Common myeloid progenitor, CD34-positive (primary cell): ENCODE results near the gene CYP2A7.
"Not testable (repeated sequence)": the region's sequence is repeated elsewhere in the genome, so short reads cannot be mapped to it uniquely, and the experiment has no call there.

Experiments used
- CTCF ChIA-PET: fragments of 350-600 bp; sonication (Branson Sonifier 250); formaldehyde crosslinking; loops from one replicate; lab custom pipeline; 2021; ENCODE audit warnings: antibody characterized with exemption; lab: Charles Lee
- POLR2A ChIA-PET: fragments of 350-600 bp; sonication (Branson Sonifier 250); formaldehyde crosslinking; loops from one replicate; lab custom pipeline; 2021; ENCODE audit warnings: antibody characterized with exemption; lab: Charles Lee
- DNase-seq, 3 donors: peaks; one replicate each; pipeline versions ENCODE4 v3.0.0 to v3.0.0-alpha.2; 2013
- H3K27ac ChIP-seq, 2 experiments: 1 replicate in 1 of 2; 2 replicates in 1 of 2; pipeline ENCODE4 v1.7.0; 2013; ENCODE audit warnings: inconsistent platforms in 2 of 2, low read length in 2 of 2, mild to moderate bottlenecking in 2 of 2, low read depth in 1 of 2, moderate library complexity in 1 of 2; ENCODE audit not compliant: severe bottlenecking in 2 of 2, insufficient read depth in 1 of 2, poor library complexity in 1 of 2
- H3K27me3 ChIP-seq, 5 experiments: replicated peaks in 2 of 5; 1 replicate in 3 of 5; 2 replicates in 2 of 5; pipeline versions ENCODE4 v1.6.1 to v1.7.0; 2013; ENCODE audit warnings: low read length in 4 of 5, mild to moderate bottlenecking in 2 of 5, moderate library complexity in 2 of 5, inconsistent platforms in 1 of 5; ENCODE audit not compliant: insufficient read depth in 5 of 5, control insufficient read depth in 4 of 5
- H3K36me3 ChIP-seq, 4 experiments: 1 replicate in 2 of 4; 2 replicates in 2 of 4; pipeline versions ENCODE4 v1.6.1 to v1.7.0; 2013; ENCODE audit warnings: low read length in 3 of 4, control low read depth in 1 of 4, mild to moderate bottlenecking in 1 of 4; ENCODE audit not compliant: control insufficient read depth in 4 of 4, insufficient read depth in 4 of 4
- H3K4me1 ChIP-seq, 4 experiments: 1 replicate in 3 of 4; 2 replicates in 1 of 4; pipeline versions ENCODE4 v1.6.1 to v1.7.1; 2013; ENCODE audit warnings: low read length in 3 of 4, mild to moderate bottlenecking in 3 of 4, control low read depth in 1 of 4, inconsistent platforms in 1 of 4, moderate library complexity in 1 of 4; ENCODE audit not compliant: control insufficient read depth in 4 of 4, insufficient read depth in 4 of 4; ENCODE audit errors: control extremely low read depth in 1 of 4
- H3K4me3 ChIP-seq, 7 experiments: 1 replicate in 4 of 7; 2 replicates in 3 of 7; pipeline versions ENCODE4 v1.5.1 to v1.7.0; 2013; ENCODE audit warnings: mild to moderate bottlenecking in 7 of 7, low read length in 6 of 7, moderate library complexity in 6 of 7, inconsistent platforms in 2 of 7, low read depth in 2 of 7, control low read depth in 1 of 7; ENCODE audit not compliant: insufficient read depth in 4 of 7, control insufficient read depth in 1 of 7; ENCODE audit errors: extremely low read depth in 1 of 7
- H3K9me3 ChIP-seq, 5 experiments: 1 replicate in 4 of 5; 2 replicates in 1 of 5; pipeline versions ENCODE4 v1.6.1 to v1.7.1; 2013; ENCODE audit warnings: low read length in 4 of 5, mild to moderate bottlenecking in 2 of 5, inconsistent platforms in 1 of 5, low read depth in 1 of 5, moderate library complexity in 1 of 5; ENCODE audit not compliant: control insufficient read depth in 4 of 5, insufficient read depth in 2 of 5; ENCODE audit errors: control extremely low read depth in 1 of 5
- WGBS: methylation state at CpG from one replicate; pipeline ENCODE4 v1.1.5; 2013; ENCODE audit not compliant: insufficient coverage; 5-methylcytosine and 5-hydroxymethylcytosine counted together

Gene CYP2A7

DNA sequence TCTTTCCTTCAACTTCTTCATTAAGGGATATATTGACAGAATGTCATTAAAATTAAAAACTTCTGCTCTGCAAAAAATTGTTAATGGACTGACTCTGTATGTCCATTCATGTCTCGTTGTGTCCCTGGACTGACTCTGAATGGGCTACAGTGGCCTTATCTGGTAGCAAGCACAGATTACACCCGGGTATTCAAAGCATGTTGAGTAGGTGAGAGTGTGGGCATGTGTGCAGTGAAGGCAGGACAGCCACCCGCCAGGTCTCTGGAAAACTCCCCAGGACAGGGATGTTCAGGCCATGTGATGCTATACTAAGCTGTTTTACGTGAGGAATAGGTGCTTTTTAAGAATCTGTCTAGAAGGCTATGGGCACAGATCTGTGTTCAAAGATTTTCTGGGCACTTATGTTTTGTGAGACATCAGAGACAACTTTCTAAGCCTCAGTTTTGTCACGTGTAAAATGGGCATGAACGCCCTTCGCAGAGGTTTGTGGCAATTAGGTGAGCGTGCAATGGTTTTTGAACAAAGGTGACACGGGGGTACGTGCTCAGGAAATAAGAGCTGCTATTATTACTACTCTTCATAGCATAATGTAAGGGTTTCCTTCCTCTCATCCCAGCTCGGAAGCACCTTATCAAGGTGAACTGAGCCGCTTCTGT is 38.9 kb downstream of the CYP2A7 start:
- H3K4me1 ChIP-seq, H3K9me3 ChIP-seq, DNase-seq, H3K27me3 ChIP-seq, H3K36me3 ChIP-seq, CTCF ChIA-PET, POLR2A ChIA-PET: not testable (repeated sequence)
- Histone ChIP-seq H3K4me3 (peak overlapping the region in 6 of 7 experiments; percentile 7 to 64 (median 37)), H3K27ac (peak overlapping the region in 1 of 2 experiments; percentile 6)
- WGBS, result 10% methylated on average over 4 of the region's 12 CpGs

DNA sequence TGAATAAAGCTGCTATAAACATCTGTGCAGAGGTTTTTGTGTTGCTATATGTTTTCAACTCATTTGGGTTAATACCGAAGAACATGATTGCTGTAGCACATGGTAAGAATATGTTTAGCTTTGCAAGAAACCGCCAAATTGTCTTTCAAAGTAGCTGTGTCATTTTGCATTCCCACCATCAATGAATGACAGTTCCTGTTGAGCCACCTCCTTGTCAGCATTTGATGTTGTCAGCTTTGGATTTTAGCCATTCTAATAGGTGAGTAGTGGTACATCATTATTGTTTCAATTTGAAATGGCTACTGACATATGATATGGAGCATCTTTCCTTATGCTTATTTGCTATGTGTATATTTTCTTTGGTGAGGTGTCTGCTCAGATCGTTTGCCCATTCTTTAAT is 40.0 kb downstream of the CYP2A7 start:
- H3K27ac ChIP-seq, H3K4me1 ChIP-seq, DNase-seq, POLR2A ChIA-PET, H3K36me3 ChIP-seq, H3K27me3 ChIP-seq, CTCF ChIA-PET, H3K9me3 ChIP-seq, H3K4me3 ChIP-seq: not testable (repeated sequence)
- no CpG with 5 or more reads among the region's 3 CpGs for WGBS

DNA sequence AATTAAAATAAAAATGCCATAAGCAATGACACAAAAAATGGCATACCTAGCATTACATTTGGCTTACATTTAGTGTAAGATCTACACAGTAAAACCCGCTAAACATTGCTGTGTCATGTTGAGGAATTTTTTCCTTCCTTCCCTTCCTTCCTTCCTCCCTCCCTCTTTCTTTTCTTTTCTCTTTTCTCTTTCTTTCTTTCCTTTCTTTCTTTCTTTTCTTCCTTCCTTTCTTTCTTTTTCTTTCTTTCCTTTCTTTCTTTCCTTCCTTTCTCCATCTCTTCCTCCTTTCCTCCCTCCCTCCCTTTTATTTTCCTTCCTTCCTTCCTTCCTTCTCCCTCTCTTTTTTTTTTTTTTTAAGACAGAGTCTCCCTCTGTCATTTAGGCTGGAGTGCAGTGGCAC is 43.6 kb downstream of the CYP2A7 start:
- H3K27ac ChIP-seq, H3K27me3 ChIP-seq, H3K4me3 ChIP-seq, CTCF ChIA-PET, POLR2A ChIA-PET, DNase-seq, H3K9me3 ChIP-seq, H3K4me1 ChIP-seq, H3K36me3 ChIP-seq: not testable (repeated sequence)
- 50% methylated on average over 1 of the region's 1 CpG for WGBS

DNA sequence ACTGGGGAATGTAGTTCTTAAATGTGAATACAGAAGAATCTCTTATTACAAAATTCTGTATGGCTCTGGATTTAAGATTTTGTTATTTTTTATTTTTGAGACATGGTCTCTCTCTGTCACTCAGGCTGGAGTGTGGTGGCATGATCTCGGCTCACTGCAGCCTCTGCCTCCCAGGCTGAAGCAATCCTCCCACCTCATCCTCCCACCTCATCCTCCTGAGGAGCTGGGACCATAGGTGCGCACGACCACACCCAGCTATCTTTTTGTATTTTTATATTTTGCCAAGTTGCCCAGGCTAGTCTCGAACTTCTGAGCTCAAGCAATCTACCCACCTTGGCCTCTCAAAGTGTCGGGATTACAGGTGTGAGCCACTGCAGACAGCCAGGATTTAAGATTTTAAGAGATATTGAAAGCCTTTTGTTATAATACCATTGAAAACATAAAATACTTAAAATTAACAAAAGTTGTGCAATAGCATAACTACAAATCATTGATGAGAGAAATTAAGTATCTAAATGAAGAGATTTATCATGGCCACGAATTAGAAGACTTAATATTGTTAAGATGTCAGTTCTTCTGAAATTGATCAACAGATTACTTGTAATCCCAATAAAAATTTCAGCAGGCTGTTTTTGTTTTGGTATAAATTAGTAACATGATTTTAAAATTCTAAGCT is 45.1 kb downstream of the CYP2A7 start:
- Histone ChIP-seq H3K27me3 (no peaks in the 10 kb centered on the region), H3K4me1 (peaks cover 0 to 7% (median 3%) of the 10 kb centered on the region in 4 experiments), H3K4me3 (no peak overlapping the region), H3K27ac (no peak overlapping the region), H3K9me3 (no peaks in the 10 kb centered on the region), H3K36me3 (no peaks in the 10 kb centered on the region)
- CTCF ChIA-PET, result interaction anchor here (0.6 kb wide), 1 partner anchor 996 kb away, joined by 3 read pairs; no protein-coding TSS in a partner anchor
- no peak for DNase-seq
- WGBS, result 92% methylated on average over 2 of the region's 6 CpGs
- POLR2A ChIA-PET, result no interaction called here

DNA sequence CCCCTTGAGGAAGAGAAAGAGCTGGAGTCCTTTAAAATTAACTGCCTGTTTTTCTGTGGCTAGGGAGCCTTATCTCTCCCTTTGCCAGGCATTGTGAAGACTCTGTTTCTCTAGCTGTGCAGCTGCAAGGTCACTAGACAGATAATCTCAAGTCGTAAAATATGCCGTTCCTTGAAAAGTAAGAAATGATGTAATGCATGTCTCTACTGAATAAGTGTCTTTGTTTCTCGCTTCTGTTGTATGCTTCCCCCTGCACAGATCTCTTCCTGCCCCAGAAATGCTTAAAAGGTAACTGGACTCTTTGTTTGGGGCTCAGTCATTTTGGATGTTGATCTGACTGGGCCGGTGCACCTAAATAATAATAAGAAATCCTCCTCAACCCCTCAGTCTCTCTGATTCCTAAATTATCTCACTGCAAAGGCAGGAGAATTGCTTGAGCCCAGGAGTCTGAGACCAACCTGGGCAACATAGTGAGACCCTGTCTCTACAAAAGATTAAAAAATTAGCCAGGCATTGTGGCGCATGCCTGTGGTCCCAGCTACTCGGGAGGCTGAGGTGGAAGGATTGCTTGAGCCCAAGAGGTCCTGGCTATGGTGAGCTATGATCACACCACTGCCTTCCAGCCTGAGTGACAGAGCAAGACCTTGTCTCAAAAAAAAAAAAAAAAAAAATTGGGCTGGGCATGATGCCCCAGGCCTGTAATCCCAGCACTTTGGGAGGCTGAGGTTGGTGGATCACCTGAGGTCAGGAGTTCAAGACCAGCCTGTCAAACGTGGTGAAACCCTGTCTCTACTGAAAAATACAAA is 48.1 kb downstream of the CYP2A7 start:
- H3K9me3 ChIP-seq, H3K36me3 ChIP-seq, H3K4me3 ChIP-seq, H3K27me3 ChIP-seq, CTCF ChIA-PET, H3K4me1 ChIP-seq, POLR2A ChIA-PET: not testable (repeated sequence)
- WGBS, result no CpG with 5 or more reads among the region's 7 CpGs
- H3K27ac ChIP-seq, result peak overlapping the region in 1 of 2 experiments; percentile 76
- peak in 1 of 3 donors; percentile 53 for DNase-seq

DNA sequence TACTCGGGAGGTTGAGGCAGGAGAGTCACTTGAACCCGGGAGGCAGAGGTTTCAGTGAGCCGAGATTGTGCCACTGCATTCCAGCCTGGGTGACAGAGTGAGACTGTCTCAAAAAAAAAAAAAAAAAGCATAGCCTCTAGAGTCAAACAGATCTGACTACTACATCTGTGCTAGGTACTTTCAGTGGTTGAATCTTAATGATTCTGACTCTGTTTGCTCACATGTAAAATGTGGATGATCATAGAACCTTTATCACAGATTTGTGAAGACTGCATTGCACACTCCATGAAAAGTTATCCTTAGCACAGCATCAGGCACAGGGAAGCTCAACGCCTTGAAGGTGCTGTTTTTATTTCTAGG is 49.6 kb downstream of the CYP2A7 start:
- CTCF ChIA-PET, H3K9me3 ChIP-seq, H3K36me3 ChIP-seq, H3K4me1 ChIP-seq, H3K27me3 ChIP-seq, H3K4me3 ChIP-seq, H3K27ac ChIP-seq, DNase-seq: not testable (repeated sequence)
- 67% methylated on average over 2 of the region's 4 CpGs for WGBS
- POLR2A ChIA-PET, result interaction anchor here (1.3 kb wide), 1 partner anchor 23 kb away, joined by 3 read pairs; no protein-coding TSS in a partner anchor
